ENCODE results near the gene PRODH. TPM values are rescaled to one million over a fixed set of nuclear protein-coding genes. Genes with fewer than 3 reads are reported as not detected.
A peak's percentile ranks its signal among the peaks of the same experiment; 100 is the strongest.
"Not testable (repeated sequence)": the region's sequence is repeated elsewhere in the genome, so short reads cannot be mapped to it uniquely, and the experiment has no call there.

Gene PRODH
- total RNA-seq, 3 donors from 2014 or later: 4.9 to 7.5 (median 5.3) TPM

DNA sequence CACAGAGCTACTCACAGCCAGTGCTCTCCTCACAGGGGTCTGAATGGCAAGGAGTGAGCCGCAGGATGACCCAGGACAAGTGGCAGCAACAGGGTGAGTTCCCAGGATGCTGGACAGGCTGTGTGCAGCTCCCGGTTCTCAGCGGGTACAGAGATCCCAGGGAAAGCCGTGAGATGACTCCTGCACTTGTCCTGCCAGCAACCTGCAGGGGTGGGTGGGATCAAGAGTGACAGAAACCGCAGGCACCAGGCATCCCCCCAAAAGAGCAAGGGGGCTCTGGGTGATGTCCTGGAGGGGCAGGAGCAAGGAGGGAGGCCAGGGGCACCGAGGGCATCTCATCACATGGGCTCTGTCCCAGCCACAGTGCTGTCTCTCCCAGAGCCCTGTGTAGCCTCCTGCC, 15.9 kb upstream of the PRODH start:
- intact Hi-C loops (cut with DNase I, micrococcal nuclease): no loop called here

DNA sequence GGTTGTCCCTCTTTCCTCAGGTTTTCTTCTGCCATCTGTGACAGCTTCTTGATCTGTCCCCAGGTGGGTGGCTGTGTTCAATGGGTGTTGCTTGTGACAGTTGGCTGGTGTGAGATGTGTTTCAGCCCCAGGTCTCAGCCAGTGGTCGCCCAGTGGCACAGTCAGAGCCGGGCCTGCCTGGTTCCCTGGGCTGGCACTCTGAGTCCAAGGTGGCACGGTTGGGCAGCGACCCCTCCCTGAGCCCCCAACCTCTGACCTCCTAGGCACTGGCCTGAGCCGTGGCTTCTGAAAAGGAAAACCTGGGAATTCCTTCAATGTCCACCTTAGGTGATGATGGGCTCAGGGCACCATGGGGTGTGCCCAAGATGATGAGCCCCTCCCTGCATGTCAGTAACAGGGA, 14.0 kb upstream of the PRODH start:
- intact Hi-C loops (cut with DNase I, micrococcal nuclease): no loop called here
- ATAC-seq: no peak

More for the DNA sequence above, 15.9 kb upstream of the PRODH start:
- no peaks in the 10 kb centered on the region for H3K36me3 ChIP-seq (ENCODE audit: low read depth)
- ATAC-seq (no peak), DNase-seq (peak in 1 of 3 donors; percentile 6)
- H3K4me1 ChIP-seq (ENCODE audit: low read depth): no peaks in the 10 kb centered on the region
- no peaks in the 10 kb centered on the region for H3K9me3 ChIP-seq
- TF ChIP-seq, protein P1, sequence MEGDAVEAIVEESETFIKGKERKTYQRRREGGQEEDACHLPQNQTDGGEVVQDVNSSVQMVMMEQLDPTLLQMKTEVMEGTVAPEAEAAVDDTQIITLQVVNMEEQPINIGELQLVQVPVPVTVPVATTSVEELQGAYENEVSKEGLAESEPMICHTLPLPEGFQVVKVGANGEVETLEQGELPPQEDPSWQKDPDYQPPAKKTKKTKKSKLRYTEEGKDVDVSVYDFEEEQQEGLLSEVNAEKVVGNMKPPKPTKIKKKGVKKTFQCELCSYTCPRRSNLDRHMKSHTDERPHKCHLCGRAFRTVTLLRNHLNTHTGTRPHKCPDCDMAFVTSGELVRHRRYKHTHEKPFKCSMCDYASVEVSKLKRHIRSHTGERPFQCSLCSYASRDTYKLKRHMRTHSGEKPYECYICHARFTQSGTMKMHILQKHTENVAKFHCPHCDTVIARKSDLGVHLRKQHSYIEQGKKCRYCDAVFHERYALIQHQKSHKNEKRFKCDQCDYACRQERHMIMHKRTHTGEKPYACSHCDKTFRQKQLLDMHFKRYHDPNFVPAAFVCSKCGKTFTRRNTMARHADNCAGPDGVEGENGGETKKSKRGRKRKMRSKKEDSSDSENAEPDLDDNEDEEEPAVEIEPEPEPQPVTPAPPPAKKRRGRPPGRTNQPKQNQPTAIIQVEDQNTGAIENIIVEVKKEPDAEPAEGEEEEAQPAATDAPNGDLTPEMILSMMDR (IDR thresholded peaks at IDR 0.05): no peak
- no peak overlapping the region for H3K4me3 ChIP-seq

DNA sequence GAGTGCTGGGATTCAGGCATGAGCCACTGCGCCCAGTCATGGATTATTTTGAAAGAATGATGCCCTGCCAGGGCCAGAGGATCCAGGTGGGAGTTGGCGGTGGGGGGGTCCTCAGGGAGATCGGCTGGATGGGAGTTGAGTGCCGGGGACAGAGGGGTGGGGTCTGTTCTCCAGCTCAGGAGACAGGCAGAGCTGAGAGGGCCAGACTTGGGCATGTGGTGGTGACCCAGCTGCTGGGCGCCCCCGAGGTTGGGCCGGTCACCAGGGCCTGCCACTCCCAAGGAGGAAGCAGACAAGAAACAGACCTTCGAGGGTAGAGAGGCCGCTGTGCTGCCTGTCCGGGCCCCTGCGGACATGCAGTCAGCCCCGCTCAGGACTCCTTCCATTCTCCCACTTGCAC, 11.8 kb upstream of the PRODH start:
- intact Hi-C loops (cut with DNase I, micrococcal nuclease): no loop called here
- TF ChIP-seq, protein P1 (IDR thresholded peaks at IDR 0.05): no peak
- no peak for ATAC-seq
- no peaks in the 10 kb centered on the region for H3K9me3 ChIP-seq
- no peaks in the 10 kb centered on the region for H3K36me3 ChIP-seq (ENCODE audit: low read depth)
- DNase-seq: peak in 2 of 3 donors; percentile 19 to 33
- H3K4me1 ChIP-seq (ENCODE audit: low read depth): no peaks in the 10 kb centered on the region
- H3K4me3 ChIP-seq: no peak overlapping the region

More for the DNA sequence above, 14.0 kb upstream of the PRODH start:
- Histone ChIP-seq H3K4me3 (no peak overlapping the region), H3K4me1 (ENCODE audit: low read depth) (no peaks in the 10 kb centered on the region), H3K9me3 (no peaks in the 10 kb centered on the region), H3K36me3 (ENCODE audit: low read depth) (no peaks in the 10 kb centered on the region)
- TF ChIP-seq, protein P1 (IDR thresholded peaks at IDR 0.05): no peak
- DNase-seq: peak in 1 of 3 donors; percentile 11

DNA sequence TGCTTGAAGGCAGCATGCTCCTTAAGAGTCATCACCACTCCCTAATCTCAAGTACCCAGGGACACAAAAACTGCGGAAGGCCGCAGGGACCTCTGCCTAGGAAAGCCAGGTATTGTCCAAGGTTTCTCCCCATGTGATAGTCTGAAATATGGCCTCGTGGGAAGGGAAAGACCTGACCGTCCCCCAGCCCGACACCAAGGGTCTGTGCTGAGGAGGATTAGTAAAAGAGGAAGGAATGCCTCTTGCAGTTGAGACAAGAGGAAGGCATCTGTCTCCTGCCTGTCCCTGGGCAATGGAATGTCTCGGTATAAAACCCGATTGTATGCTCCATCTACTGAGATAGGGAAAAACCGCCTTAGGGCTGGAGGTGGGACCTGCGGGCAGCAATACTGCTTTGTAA, 11.0 kb upstream of the PRODH start:
- H3K9me3 ChIP-seq; H3K4me1 ChIP-seq (ENCODE audit: low read depth); intact Hi-C loops (cut with DNase I, micrococcal nuclease); H3K4me3 ChIP-seq; ATAC-seq; DNase-seq; H3K36me3 ChIP-seq (ENCODE audit: low read depth): not testable (repeated sequence)

DNA sequence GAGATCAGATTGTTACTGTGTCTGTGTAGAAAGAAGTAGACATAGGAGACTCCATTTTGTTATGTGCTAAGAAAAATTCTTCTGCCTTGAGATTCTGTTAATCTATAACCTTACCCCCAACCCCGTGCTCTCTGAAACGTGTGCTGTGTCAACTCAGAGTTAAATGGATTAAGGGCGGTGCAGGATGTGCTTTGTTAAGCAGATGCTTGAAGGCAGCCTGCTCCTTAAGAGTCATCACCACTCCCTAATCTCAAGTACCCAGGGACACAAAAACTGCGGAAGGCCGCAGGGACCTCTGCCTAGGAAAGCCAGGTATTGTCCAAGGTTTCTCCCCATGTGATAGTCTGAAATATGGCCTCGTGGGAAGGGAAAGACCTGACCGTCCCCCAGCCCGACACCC, 2.6 kb upstream of the PRODH start:
- intact Hi-C loops (cut with DNase I, micrococcal nuclease); DNase-seq; H3K9me3 ChIP-seq; H3K4me1 ChIP-seq (ENCODE audit: low read depth); H3K4me3 ChIP-seq; H3K36me3 ChIP-seq (ENCODE audit: low read depth); ATAC-seq: not testable (repeated sequence)

DNA sequence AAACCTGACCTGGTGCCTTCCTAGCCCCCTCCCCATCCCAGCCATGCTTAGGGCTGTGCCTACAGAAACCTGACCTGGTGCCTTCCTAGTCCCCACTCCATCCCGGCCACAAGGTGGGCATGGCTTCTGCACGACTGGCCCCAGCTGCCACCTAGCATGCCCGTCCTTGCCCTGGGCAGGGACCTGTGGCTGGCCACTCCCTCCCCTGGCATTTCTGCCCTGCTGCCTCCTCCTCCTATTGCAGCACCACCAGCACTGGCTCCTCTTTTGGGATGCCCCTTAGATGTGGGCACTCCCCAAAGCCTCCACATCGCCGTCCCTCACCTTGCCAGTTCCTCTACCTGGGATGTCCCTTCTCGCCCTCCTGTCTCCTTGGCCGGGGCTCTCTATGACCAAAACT, 1.4 kb downstream of the PRODH start:
- H3K4me3 ChIP-seq; H3K36me3 ChIP-seq (ENCODE audit: low read depth); DNase-seq; H3K4me1 ChIP-seq (ENCODE audit: low read depth); intact Hi-C loops (cut with DNase I, micrococcal nuclease); H3K9me3 ChIP-seq: not testable (repeated sequence)
- peak; percentile 14 for ATAC-seq

DNA sequence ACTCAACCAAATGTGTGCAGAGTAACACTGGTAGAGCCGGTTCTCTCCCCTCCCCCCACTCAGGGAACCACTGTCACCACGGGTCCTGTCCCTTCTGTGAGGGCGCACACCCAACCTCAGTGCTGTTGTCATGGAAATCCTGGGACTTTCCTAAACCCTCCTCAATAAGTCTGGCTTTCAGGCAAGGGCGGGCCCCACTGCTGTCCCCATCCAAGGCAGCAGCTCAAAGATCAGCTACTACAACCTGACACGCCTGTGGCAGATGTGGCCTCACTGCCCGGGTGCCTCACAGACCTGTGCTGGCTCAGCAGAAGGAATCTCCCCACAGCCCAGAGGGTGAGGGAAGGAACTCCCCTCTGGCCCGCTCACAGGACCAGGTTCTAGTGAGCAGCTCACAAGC, 2.2 kb downstream of the PRODH start:
- TF ChIP-seq, protein P1 (IDR thresholded peaks at IDR 0.05): no peak

More for the DNA sequence above, 2.2 kb downstream of the PRODH start:
- no peaks in the 10 kb centered on the region for H3K9me3 ChIP-seq
- H3K36me3 ChIP-seq (ENCODE audit: low read depth): no peaks in the 10 kb centered on the region
- H3K4me1 ChIP-seq (ENCODE audit: low read depth): no peaks in the 10 kb centered on the region
- DNase-seq: no peak
- ATAC-seq: peak; percentile 68
- intact Hi-C loops (cut with DNase I, micrococcal nuclease): no loop called here
- no peak overlapping the region for H3K4me3 ChIP-seq
